Smooth muscle cell of bladder (primary cell): ENCODE measurements around the gene FGD3. TPM values are rescaled to one million over a fixed set of nuclear protein-coding genes. Genes with fewer than 3 reads are reported as not detected.

Experiments used
- total RNA-seq: library from RNA; depleted of rRNA; stranded (reverse); fragments of >200 nt; gene quantifications from 2 replicates; pipeline ENCODE4 v1.2.3, GENCODE V29; 2014

The FGD3 gene, protein sequence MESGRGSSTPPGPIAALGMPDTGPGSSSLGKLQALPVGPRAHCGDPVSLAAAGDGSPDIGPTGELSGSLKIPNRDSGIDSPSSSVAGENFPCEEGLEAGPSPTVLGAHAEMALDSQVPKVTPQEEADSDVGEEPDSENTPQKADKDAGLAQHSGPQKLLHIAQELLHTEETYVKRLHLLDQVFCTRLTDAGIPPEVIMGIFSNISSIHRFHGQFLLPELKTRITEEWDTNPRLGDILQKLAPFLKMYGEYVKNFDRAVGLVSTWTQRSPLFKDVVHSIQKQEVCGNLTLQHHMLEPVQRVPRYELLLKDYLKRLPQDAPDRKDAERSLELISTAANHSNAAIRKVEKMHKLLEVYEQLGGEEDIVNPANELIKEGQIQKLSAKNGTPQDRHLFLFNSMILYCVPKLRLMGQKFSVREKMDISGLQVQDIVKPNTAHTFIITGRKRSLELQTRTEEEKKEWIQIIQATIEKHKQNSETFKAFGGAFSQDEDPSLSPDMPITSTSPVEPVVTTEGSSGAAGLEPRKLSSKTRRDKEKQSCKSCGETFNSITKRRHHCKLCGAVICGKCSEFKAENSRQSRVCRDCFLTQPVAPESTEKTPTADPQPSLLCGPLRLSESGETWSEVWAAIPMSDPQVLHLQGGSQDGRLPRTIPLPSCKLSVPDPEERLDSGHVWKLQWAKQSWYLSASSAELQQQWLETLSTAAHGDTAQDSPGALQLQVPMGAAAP
- total RNA-seq, result not detected in 2 replicates

DNA sequence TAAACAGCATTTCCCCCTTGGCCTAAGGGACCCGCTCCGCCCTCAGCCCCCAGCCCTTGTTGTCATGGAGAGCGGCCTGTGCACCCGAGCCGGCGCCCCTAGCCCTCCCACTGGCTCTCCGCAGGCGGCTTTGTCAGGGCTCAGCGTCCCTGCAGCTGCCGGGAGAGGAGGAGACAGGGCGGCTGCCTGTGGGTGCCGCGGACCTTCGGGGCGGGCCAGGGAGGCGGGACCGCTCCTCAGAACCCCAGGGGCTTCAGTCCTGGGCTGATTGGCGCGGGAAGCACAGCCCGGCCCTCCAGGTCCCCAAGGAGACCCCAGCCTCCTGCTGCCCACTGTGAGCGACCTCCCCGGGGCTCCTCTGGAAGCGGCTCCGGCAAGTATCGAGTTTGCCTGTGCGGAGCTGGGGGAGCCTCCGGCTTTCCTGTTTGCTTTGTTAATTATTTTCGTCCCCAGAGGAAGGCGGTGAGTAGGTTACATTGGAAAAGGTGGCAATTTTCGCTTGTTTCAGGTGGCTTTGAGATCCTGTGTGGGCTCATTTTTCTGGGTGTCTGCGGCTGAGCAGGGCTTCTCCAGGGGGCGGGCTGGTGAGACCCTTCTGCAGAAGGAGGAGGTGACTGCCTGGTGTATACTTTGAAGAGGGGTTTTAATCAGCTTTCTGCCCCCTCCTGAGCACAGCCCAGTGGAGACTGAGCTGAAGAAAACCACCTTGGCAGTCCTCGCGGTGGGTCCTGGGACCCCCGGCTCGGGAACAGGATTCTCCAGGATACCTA, at the start of gene FGD3:
Gene FGD3, plus strand, starts transcription at position 256 of the 770 bp plus-strand sequence. CDS start 28,734 bp downstream, outside the sequence.

DNA sequence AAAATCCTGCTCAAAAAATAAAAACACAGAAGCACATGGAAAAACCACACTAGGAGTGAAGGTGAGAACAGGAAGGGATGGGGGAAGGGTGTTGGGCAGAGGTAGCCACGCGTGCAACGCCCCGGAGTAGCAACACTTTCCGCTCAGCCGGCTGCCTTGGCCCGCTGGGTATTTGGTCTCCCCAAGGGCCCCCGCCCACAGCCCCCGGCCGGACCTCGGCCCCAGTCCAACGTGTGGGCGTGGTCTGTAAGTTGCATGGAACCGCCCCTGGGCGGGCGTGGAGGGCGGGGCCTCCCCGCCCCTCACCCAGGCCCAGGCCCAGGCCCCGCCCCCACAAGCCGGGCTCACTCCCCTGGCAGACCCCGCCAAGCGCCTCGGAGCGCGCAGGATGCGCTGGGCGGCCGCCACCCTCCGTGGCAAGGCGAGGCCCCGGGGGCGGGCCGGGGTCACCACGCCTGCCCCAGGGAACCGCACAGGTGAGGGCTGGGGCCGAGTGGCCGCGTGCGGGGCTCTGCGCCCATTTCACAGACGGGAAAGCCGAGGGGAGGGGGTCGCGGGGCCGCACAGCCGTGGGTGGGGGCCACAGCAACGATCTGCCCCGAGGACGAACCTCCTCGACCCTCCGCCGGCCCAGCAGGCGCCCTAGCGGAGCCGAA, 111.2 kb downstream of the FGD3 start, which contains the start of gene SUSD3:
Gene SUSD3, plus strand, starts transcription at position 347 of the 656 bp plus-strand sequence. Its CDS starts 42 bp downstream, at position 389.

Other genes starting within 250 kb of the FGD3 start
- gene BICD2, start 182.7 kb upstream of the FGD3 start, total RNA-seq, result 32.9 and 42.6 TPM in 2 replicates
- 10.5 and 12.3 TPM in 2 replicates for gene ZNF484, start 69.5 kb upstream of the FGD3 start, total RNA-seq
- 1.1 and 1.6 TPM in 2 replicates for gene SUSD3, start 111.2 kb downstream of the FGD3 start, total RNA-seq
- gene CARD19, start 148.7 kb downstream of the FGD3 start, total RNA-seq, result 34.3 and 39.7 TPM in 2 replicates
- 42.1 and 58.6 TPM in 2 replicates for gene NINJ1, start 186.7 kb downstream of the FGD3 start, total RNA-seq
- gene WNK2, start 236.6 kb downstream of the FGD3 start, total RNA-seq, result not detected in 2 replicates